ENCODE results near the gene KRTAP5-9. TPM values are rescaled to one million over a fixed set of nuclear protein-coding genes. Genes with fewer than 3 reads are reported as not detected.

KRTAP5-9 gene
- polyA plus RNA-seq (2011; rRNA removed), result 0.11 TPM in 1 of 2 replicates, not detected in the other
- polyA plus RNA-seq (2012; cell fraction: cytosol; rRNA removed), result 0.08 TPM in 1 of 2 replicates, not detected in the other
- 0.71 and 0.80 TPM in 2 replicates for polyA plus RNA-seq (2012; cell fraction: nucleus; rRNA removed)
- polyA plus RNA-seq (2017; fragmentation: RNase III; extraction: RNeasy Plus Mini Kit Qiagen cat#74134 plus additional on column Dnase treatment), result 0.08 TPM in 1 of 3 replicates, not detected in the others
- not detected in 2 replicates for polyA minus RNA-seq (2011; rRNA and poly(A)+ RNA removed)

- TF ChIP-seq FOSB (CRISPR knock-in tag; IDR thresholded peaks at IDR 0.05) (no peak), RARB (CRISPR knock-in tag; IDR thresholded peaks at IDR 0.05) (no peak), FOXS1 (CRISPR knock-in tag; IDR thresholded peaks at IDR 0.05) (no peak), CEBPB (IDR thresholded peaks at IDR 0.05) (no peak), ESRRA (IDR thresholded peaks at IDR 0.05; ENCODE audit: borderline replicate concordance, low read length) (no peak), POLR2AphosphoS2 (conservative IDR thresholded peaks at IDR 0.05; ENCODE audit: low read length) (no peak), KDM5A (IDR thresholded peaks at IDR 0.05) (no peak), ZNF302 (CRISPR knock-in tag; IDR thresholded peaks at IDR 0.05) (no peak), MYC (IDR thresholded peaks at IDR 0.05; ENCODE audit: borderline replicate concordance, low read length) (no peak), NPAS2 (CRISPR knock-in tag; IDR thresholded peaks at IDR 0.05; ENCODE audit: borderline replicate concordance) (no peak), FOSL2 (IDR thresholded peaks at IDR 0.05) (no peak), FOSL2 (CRISPR knock-in tag; IDR thresholded peaks at IDR 0.05) (no peak), ATOH8 (CRISPR knock-in tag; IDR thresholded peaks at IDR 0.05; ENCODE audit: low read depth) (no peak), JUNB (IDR thresholded peaks at IDR 0.05) (no peak), E2F6 (IDR thresholded peaks at IDR 0.05; ENCODE audit: borderline replicate concordance, low read depth) (no peak), ZC3H11A (IDR thresholded peaks at IDR 0.05) (no peak)
- TF ChIP-seq, protein P1, sequence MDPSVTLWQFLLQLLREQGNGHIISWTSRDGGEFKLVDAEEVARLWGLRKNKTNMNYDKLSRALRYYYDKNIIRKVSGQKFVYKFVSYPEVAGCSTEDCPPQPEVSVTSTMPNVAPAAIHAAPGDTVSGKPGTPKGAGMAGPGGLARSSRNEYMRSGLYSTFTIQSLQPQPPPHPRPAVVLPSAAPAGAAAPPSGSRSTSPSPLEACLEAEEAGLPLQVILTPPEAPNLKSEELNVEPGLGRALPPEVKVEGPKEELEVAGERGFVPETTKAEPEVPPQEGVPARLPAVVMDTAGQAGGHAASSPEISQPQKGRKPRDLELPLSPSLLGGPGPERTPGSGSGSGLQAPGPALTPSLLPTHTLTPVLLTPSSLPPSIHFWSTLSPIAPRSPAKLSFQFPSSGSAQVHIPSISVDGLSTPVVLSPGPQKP (IDR thresholded peaks at IDR 0.05; ENCODE audit: low read depth, low read length), result no peak
- TF ChIP-seq, protein P2, sequence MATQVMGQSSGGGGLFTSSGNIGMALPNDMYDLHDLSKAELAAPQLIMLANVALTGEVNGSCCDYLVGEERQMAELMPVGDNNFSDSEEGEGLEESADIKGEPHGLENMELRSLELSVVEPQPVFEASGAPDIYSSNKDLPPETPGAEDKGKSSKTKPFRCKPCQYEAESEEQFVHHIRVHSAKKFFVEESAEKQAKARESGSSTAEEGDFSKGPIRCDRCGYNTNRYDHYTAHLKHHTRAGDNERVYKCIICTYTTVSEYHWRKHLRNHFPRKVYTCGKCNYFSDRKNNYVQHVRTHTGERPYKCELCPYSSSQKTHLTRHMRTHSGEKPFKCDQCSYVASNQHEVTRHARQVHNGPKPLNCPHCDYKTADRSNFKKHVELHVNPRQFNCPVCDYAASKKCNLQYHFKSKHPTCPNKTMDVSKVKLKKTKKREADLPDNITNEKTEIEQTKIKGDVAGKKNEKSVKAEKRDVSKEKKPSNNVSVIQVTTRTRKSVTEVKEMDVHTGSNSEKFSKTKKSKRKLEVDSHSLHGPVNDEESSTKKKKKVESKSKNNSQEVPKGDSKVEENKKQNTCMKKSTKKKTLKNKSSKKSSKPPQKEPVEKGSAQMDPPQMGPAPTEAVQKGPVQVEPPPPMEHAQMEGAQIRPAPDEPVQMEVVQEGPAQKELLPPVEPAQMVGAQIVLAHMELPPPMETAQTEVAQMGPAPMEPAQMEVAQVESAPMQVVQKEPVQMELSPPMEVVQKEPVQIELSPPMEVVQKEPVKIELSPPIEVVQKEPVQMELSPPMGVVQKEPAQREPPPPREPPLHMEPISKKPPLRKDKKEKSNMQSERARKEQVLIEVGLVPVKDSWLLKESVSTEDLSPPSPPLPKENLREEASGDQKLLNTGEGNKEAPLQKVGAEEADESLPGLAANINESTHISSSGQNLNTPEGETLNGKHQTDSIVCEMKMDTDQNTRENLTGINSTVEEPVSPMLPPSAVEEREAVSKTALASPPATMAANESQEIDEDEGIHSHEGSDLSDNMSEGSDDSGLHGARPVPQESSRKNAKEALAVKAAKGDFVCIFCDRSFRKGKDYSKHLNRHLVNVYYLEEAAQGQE (IDR thresholded peaks at IDR 0.05), result no peak
- TF ChIP-seq, protein P3, sequence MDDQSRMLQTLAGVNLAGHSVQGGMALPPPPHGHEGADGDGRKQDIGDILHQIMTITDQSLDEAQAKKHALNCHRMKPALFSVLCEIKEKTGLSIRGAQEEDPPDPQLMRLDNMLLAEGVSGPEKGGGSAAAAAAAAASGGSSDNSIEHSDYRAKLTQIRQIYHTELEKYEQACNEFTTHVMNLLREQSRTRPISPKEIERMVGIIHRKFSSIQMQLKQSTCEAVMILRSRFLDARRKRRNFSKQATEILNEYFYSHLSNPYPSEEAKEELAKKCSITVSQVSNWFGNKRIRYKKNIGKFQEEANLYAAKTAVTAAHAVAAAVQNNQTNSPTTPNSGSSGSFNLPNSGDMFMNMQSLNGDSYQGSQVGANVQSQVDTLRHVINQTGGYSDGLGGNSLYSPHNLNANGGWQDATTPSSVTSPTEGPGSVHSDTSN (IDR thresholded peaks at IDR 0.05), result no peak
- TF ChIP-seq, protein P4, sequence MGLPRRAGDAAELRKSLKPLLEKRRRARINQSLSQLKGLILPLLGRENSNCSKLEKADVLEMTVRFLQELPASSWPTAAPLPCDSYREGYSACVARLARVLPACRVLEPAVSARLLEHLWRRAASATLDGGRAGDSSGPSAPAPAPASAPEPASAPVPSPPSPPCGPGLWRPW (IDR thresholded peaks at IDR 0.05), result no peak
- H3K4me3 ChIP-seq, result no peak within 1 kb of the TSS
- H3K4me2 ChIP-seq, result no peak within 1 kb of the TSS
- POLR2A ChIA-PET, result no interaction called here
- ATAC-seq, result no peak; a peak in 1 of 6 replicates
- no peak for DNase-seq (ENCODE audit: low read depth in 1 of 2, low spot score in 1 of 2)
- no peak within 1 kb of the TSS for H3K27ac ChIP-seq
- H3K9me3 ChIP-seq, result peaks cover 2% of the 10 kb centered on the region; the same call in 1 of the 3 replicates
- WGBS (ENCODE audit: missing lambda C conversion rate), result 60% methylated on average over 5 of the region's 5 CpGs
- CTCF ChIA-PET, result interaction anchor here (0.6 to 1.6 kb wide), 2 partner anchors 32 to 898 kb away, joined by 3 to 4 read pairs; no protein-coding TSS in a partner anchor
- H3K4me1 ChIP-seq, result no peaks in the 10 kb centered on the region
- FAIRE-seq, result no peak
These were observed at the start of gene KRTAP5-9 for GRCh38 chr11:71548120-71548519. Gene KRTAP5-9, plus strand, starts transcription at chr11:71548420. Its CDS starts 238 bp downstream, at chr11:71548658.
